Muscle layer of duodenum (tissue), 2 donors: ENCODE data around the gene UQCR11.

Source experiments
- H3K27ac ChIP-seq: one replicate; pipeline ENCODE4 v1.7.0; 2013; ENCODE audit warnings: mild to moderate bottlenecking, low read length
- H3K27me3 ChIP-seq: one replicate; pipeline ENCODE4 v1.7.0; 2013; ENCODE audit warnings: low read depth, mild to moderate bottlenecking, control low read depth, low read length
- H3K36me3 ChIP-seq, 2 donors: one replicate each; pipeline ENCODE4 v1.7.0; 2013; ENCODE audit warnings: low read length in 2 of 2, control low read depth in 1 of 2, mild to moderate bottlenecking in 1 of 2; ENCODE audit not compliant: insufficient read depth in 2 of 2, control insufficient read depth in 1 of 2
- H3K4me1 ChIP-seq, 2 donors: one replicate each; pipeline ENCODE4 v1.7.0; 2013; ENCODE audit warnings: low read length in 2 of 2, mild to moderate bottlenecking in 2 of 2, control low read depth in 1 of 2, moderate library complexity in 1 of 2; ENCODE audit not compliant: insufficient read depth in 2 of 2, control insufficient read depth in 1 of 2
- H3K4me3 ChIP-seq, 2 donors: one replicate each; pipeline ENCODE4 v1.7.0; 2013; ENCODE audit warnings: low read length in 2 of 2, low read depth in 1 of 2, mild to moderate bottlenecking in 1 of 2
- H3K9me3 ChIP-seq, 2 donors: one replicate each; pipeline ENCODE4 v1.7.0; 2013; ENCODE audit warnings: low read length in 2 of 2, control low read depth in 1 of 2, mild to moderate bottlenecking in 1 of 2; ENCODE audit not compliant: control insufficient read depth in 1 of 2
- donor health status: healthy.

UQCR11 gene

DNA sequence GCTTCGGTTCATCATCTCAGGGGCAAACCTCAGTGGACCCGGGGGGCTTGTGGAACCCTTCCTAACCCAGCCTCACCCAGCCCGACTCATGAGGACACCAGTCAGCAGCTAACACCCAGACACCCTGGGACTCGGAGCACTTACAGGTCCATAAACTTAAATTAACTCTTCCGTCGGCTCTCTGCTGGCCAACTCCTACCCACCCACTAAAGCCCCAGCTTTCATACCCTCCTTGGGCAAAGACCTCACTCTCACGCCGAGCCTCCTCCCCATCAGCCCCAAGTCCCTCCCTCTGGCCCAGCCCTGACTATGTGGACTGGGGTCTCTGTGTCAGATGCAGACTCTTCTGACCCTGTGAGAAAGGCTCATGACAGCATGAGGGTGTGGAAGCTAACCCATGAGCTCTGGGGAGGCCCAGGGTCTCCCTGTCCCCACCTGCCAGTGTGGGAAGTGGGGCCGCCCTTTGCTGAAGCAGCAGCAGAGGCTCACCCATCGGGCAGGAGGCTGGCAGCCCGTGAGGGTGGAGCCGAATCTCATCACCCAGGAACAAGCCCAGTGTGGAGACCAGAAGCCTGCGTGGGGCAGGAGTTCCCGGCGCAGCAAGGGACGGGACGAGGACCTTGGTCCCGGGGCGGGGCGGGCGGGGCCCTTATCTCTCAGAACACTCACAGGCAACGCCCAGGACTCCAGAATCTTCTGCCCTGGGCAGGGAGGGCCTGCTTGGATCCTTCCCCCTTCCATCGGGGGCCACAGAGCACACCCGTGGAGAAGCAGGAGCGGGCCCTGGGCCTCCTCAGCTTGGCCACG lies 27.4 kb upstream of the UQCR11 start:
- Histone ChIP-seq H3K27me3 (no peaks in the 10 kb centered on the region), H3K4me1 (no peaks in the 10 kb centered on the region), H3K27ac (no peak overlapping the region), H3K4me3 (no peak overlapping the region), H3K9me3 (no peaks in the 10 kb centered on the region), H3K36me3 (peaks cover 6 to 26% of the 10 kb centered on the region in 2 donors)

DNA sequence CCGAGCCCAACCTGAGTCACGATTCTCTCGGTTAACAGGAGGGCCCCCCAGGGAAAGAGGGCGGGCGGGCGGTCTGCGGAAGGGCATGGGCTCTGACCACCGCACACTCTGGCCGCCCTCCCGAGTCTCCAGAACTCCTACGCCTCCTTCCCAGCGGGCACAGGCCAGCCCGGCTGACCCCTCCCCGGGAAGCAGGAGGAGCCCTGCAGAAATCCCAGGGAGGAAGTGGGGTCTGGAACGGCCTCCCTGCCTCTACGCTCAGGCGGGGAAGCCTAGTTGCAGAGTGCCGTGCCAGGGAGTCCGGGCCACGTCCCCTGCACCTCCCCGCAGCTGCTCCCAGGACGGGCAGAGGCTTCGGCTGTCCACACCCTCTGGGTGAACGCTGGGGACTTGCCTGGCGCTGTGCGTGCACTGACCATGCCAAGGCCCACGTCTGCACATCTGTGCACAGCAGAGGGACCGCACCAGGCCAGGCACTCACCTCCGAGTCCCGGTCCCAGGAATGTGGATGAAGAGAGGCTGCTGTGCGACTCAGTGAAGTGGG lies 26.4 kb upstream of the UQCR11 start:
- no peaks in the 10 kb centered on the region for H3K27me3 ChIP-seq
- no peaks in the 10 kb centered on the region for H3K4me1 ChIP-seq
- H3K9me3 ChIP-seq: no peaks in the 10 kb centered on the region
- peaks cover 6 to 25% of the 10 kb centered on the region in 2 donors for H3K36me3 ChIP-seq
- H3K27ac ChIP-seq: no peak overlapping the region
- no peak overlapping the region for H3K4me3 ChIP-seq

DNA sequence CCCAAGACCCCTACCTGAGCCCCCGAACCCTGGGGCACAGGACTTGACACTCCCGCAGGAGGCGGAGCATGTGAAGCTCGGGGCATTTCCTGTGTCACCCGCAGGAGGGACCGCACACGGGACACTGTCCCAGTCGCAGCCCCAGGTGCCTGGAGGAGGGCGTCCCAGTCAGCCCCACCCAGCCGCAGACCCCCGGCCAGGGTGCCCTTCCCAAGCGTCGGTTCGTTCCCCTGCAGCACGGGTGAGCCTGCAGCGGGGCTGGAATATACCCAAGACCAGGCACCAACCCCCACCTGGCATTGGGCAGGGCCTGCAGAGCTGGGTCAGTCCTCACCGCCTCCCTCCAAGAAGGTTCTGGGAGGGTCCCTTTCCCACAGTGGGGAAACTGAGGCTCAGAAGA lies 25.5 kb upstream of the UQCR11 start:
- no peak overlapping the region for H3K27ac ChIP-seq
- H3K27me3 ChIP-seq: no peaks in the 10 kb centered on the region
- H3K4me3 ChIP-seq: no peak overlapping the region
- H3K36me3 ChIP-seq: peaks cover 6 to 23% of the 10 kb centered on the region in 2 donors
- no peaks in the 10 kb centered on the region for H3K4me1 ChIP-seq
- no peaks in the 10 kb centered on the region for H3K9me3 ChIP-seq

DNA sequence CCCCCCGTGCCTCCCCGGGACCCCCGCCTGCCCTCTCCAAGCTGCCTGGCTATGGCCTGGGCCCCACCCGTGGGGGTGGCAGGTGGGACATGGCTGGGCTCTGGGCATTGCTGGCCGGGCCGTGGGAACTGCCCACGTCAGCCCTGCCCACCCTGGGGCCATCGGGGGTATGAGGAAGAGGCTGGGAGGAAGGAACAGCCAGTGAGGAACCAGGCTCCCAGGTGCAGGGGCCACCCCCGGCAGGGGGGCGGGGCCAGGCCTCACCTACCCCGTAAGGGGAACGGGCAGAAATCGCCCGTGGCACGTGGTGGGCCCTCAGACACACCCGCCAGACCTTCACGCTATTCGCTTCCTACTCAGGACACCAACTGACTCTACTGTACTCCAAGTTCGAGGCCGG lies 24.8 kb upstream of the UQCR11 start:
- Histone ChIP-seq H3K27me3 (no peaks in the 10 kb centered on the region), H3K4me3 (no peak overlapping the region), H3K4me1 (no peaks in the 10 kb centered on the region), H3K9me3 (no peaks in the 10 kb centered on the region), H3K36me3 (peaks cover 4 to 27% of the 10 kb centered on the region in 2 donors), H3K27ac (no peak overlapping the region)

DNA sequence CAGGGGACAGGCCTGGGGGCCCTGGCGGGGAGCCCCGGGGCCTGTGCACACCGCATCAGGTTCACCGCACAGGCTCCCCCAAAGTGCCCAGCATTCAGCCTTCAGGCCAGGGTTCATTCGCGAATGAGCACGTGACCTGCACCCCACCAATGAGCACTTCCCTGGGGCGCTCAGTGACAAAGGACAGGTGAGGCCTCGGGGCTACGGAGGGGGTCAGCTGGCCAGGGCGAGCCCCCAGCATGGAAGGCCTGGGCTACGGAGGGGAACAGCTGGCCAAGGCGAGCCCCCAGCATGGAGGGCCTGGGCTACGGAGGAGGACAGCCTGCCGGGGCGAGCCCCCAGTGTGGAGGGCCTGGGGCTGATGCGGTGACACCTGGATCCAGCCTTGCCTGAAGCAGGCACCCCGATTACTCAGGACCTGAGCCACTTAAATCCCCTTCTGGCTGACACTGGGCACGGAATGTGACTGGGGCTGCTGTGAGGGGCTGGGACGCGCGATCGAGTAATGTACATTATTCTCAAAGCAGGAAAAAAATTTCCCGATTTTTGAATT lies 24.1 kb upstream of the UQCR11 start:
- Histone ChIP-seq H3K36me3 (peaks cover 3 to 22% of the 10 kb centered on the region in 2 donors), H3K27me3 (no peaks in the 10 kb centered on the region), H3K9me3 (no peaks in the 10 kb centered on the region), H3K4me3 (no peak overlapping the region), H3K4me1 (no peaks in the 10 kb centered on the region), H3K27ac (no peak overlapping the region)

DNA sequence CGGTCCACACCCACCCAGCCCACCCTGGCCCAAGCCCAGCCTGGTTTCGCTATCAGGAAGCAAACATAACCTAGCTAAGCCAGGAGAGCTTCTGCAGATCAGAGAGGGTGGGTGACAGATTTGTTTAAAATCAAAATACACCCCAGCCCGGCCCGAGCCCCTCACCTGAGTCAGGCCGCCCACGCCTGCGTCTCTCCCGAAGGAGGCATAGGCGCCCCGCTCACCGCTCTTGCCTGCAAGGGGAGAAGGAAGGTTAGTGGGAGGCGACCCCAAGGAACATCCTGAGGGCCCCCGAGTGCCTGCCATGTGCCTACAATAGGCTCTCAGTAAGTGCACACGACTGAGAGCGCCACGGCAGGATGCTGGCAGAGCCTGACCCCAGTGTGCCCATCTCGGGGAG lies 21.9 kb upstream of the UQCR11 start:
- Histone ChIP-seq H3K4me3 (no peak overlapping the region), H3K9me3 (no peaks in the 10 kb centered on the region), H3K27ac (no peak overlapping the region), H3K36me3 (peaks cover 0 to 17% of the 10 kb centered on the region in 2 donors), H3K4me1 (no peaks in the 10 kb centered on the region), H3K27me3 (no peaks in the 10 kb centered on the region)

DNA sequence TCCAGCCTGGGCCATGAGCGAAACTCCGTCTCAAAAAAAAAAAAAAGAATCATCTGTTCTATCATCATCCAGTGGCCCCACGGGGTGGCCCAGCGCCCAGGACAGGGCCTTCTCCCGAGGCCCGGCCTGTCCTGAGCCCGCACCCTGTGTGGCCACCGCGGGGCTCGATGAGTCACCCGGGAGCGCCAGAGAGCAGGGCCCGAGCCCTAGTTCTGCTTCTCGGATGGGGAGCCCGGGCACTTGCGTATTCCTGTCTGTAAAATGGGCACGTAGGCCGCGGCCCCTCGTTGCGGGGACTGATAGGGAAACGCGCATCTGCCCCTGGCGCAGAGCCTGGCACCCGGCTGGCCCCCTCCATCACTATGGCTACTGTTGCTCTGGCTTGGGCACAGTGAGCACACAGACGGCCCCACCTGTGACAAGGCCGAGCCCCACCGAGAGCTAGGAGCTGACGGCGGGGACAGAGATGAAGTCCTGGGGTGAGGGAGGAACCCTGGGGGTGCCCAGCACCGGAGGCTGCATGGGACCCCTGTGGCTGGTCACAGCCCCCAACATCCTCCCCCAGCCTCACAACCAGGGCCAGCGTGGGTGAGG lies 21.3 kb upstream of the UQCR11 start:
- H3K27ac ChIP-seq: no peak overlapping the region
- H3K9me3 ChIP-seq: no peaks in the 10 kb centered on the region
- no peaks in the 10 kb centered on the region for H3K4me1 ChIP-seq
- H3K36me3 ChIP-seq: peaks cover 0 to 12% of the 10 kb centered on the region in 2 donors
- H3K27me3 ChIP-seq: no peaks in the 10 kb centered on the region
- no peak overlapping the region for H3K4me3 ChIP-seq

DNA sequence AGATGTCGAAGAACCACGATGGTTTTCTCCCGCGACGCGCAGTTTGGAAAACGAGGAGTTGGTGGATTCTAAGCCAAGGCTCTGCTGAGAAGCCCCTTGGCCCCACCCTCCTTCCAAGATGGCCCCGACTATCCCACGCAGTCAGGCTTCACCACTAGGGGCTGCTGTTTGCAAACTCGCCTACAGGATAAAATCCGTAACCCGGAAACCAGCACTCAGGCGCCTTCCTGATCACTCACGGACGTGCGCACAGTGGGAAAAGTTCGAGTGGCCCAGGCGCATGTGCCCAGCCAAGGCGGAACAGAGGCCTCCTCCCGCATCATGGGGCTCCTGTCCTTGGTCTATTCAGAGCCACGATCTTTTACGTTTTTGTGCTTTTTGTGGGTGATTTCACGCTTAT lies 19.2 kb upstream of the UQCR11 start:
- Histone ChIP-seq H3K9me3 (no peaks in the 10 kb centered on the region), H3K36me3 (peaks cover 0 to 27% of the 10 kb centered on the region in 2 donors), H3K27ac (no peak overlapping the region), H3K4me3 (no peak overlapping the region), H3K27me3 (no peaks in the 10 kb centered on the region), H3K4me1 (no peaks in the 10 kb centered on the region)

DNA sequence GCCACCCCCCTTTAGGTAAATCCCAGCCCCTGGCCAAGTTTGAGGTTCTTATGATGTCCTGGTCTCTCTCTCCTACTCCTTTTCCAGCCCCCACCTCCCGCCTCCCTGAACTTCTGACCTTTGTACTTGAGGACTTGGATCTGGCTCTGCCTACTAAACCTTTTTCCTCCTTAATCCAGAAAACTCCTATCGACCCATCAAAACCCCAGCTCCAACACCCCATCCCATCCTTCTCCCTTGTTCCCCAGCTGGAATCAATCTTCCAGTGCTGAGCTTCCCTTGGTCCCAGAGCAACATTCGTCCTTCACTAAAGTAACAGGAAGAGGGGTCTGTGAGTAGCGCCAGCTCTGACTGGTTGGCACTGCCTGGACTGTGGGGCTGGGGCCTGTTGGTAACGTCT lies 17.3 kb upstream of the UQCR11 start:
- Histone ChIP-seq H3K36me3 (peaks cover 0 to 37% of the 10 kb centered on the region in 2 donors), H3K27ac (no peak overlapping the region)

DNA sequence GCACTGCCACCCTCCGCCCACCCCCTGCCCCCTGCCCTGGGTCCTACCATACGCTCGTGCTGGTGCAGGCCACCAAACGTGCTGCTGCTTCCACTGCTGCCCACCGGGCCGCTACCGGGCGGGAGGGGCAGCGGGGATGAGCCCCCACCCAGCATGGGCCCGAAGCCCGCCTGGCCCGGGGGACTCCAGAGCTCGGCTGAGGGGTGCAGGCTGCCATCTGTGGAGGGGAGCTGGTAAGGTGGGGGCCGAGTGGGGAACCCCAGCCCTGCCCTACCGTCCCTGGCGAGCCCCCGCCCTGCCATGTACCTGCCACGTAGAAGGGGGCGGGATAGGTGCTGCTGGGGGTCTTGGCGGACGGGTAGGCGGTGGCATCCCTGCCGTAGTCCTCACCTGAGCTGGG lies 16.7 kb upstream of the UQCR11 start:
- Histone ChIP-seq H3K9me3 (no peaks in the 10 kb centered on the region), H3K27ac (no peak overlapping the region), H3K27me3 (no peaks in the 10 kb centered on the region), H3K4me1 (peaks cover 0 to 4% of the 10 kb centered on the region in 2 donors), H3K36me3 (peaks cover 0 to 37% of the 10 kb centered on the region in 2 donors), H3K4me3 (no peak overlapping the region)

More for the DNA sequence above, 17.3 kb upstream of the UQCR11 start:
- H3K4me3 ChIP-seq: no peak overlapping the region
- no peaks in the 10 kb centered on the region for H3K27me3 ChIP-seq
- H3K9me3 ChIP-seq: no peaks in the 10 kb centered on the region
- H3K4me1 ChIP-seq: peaks cover 0 to 4% of the 10 kb centered on the region in 2 donors

DNA sequence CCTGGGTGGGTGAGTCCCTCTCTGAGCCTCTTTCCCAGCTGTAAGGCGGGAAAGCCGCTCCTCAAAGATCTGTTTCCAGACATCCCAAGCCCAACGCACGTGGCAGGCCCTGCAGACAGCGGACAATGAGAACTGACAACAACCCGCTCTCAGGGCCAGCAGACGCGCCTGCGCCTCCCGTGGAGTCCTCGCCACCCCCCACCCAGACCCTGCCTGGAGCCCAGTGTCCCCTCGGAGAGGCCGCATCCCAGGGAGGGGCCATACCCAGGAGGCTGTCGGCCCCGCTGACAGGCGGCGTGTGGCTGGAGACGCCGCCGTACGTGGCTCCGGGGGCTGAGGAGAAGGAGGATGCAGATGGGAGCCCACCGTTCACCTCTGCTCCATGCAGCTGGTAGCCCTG lies 16.3 kb upstream of the UQCR11 start:
- Histone ChIP-seq H3K27ac (no peak overlapping the region), H3K27me3 (no peaks in the 10 kb centered on the region), H3K9me3 (no peaks in the 10 kb centered on the region), H3K36me3 (peaks cover 0 to 37% of the 10 kb centered on the region in 2 donors), H3K4me3 (no peak overlapping the region), H3K4me1 (peaks cover 0 to 4% of the 10 kb centered on the region in 2 donors)
